GM23248 (cell line): ENCODE data around the gene SNX24. TPM values are rescaled to one million over a fixed set of nuclear protein-coding genes. Genes with fewer than 3 reads are reported as not detected.

ENCODE experiments used
- DNase-seq: peaks from one replicate; pipeline ENCODE4 v3.0.0-alpha.2; 2015
- H2AFZ ChIP-seq: fragments of 200-600 bp; sonication (generic); 2 replicates; pipeline ENCODE4 v1.6.1; 2016; ENCODE audit warnings: antibody characterized with exemption
- H3F3A ChIP-seq: fragments of 200-600 bp; sonication (generic); 2 replicates; pipeline ENCODE4 v1.6.1; 2016; ENCODE audit warnings: mild to moderate bottlenecking, antibody characterized with exemption, mixed run types; ENCODE audit not compliant: insufficient read depth
- H3K27ac ChIP-seq: fragments of 200-600 bp; sonication (generic); 2 replicates; pipeline ENCODE4 v1.5.1; 2016; ENCODE audit warnings: mild to moderate bottlenecking
- H3K27me3 ChIP-seq: fragments of 200-600 bp; sonication (generic); replicated peaks from 2 replicates; pipeline ENCODE4 v1.6.1; 2016; ENCODE audit warnings: mild to moderate bottlenecking; ENCODE audit not compliant: insufficient read depth
- H3K36me3 ChIP-seq: fragments of 200-600 bp; sonication (generic); 2 replicates; pipeline ENCODE4 v1.6.1; 2016; ENCODE audit warnings: low read depth, mild to moderate bottlenecking
- H3K4me1 ChIP-seq: fragments of 200-600 bp; sonication (generic); 2 replicates; pipeline ENCODE4 v1.6.1; 2016; ENCODE audit warnings: mild to moderate bottlenecking; ENCODE audit not compliant: insufficient read depth
- H3K4me2 ChIP-seq: fragments of 200-600 bp; sonication (generic); one replicate; pipeline ENCODE4 v1.6.1; 2016; ENCODE audit warnings: mild to moderate bottlenecking; ENCODE audit not compliant: unreplicated experiment
- H3K4me3 ChIP-seq: fragments of 200-600 bp; sonication (generic); 2 replicates; pipeline ENCODE4 v1.5.1; 2016; ENCODE audit warnings: mild to moderate bottlenecking
- H3K79me2 ChIP-seq: fragments of 200-600 bp; sonication (generic); 2 replicates; pipeline ENCODE4 v1.6.1; 2016; ENCODE audit warnings: mild to moderate bottlenecking; ENCODE audit not compliant: insufficient read depth
- H3K9ac ChIP-seq: fragments of 200-600 bp; sonication (generic); 2 replicates; pipeline ENCODE4 v1.6.1; 2016; ENCODE audit warnings: mild to moderate bottlenecking
- H3K9me2 ChIP-seq: fragments of 200-600 bp; sonication (generic); 2 replicates; pipeline ENCODE4 v1.6.1; 2016; ENCODE audit warnings: mixed run types, mild to moderate bottlenecking, moderate library complexity; ENCODE audit not compliant: insufficient read depth
- H3K9me3 ChIP-seq: fragments of 200-600 bp; sonication (generic); one replicate; pipeline ENCODE4 v1.6.1; 2017; ENCODE audit warnings: low read depth
- H4K20me1 ChIP-seq: fragments of 200-600 bp; sonication (generic); 2 replicates; pipeline ENCODE4 v1.6.0; 2016; ENCODE audit not compliant: insufficient read depth
- EZH2 ChIP-seq: fragments of 200-600 bp; sonication (generic); IDR thresholded peaks from 2 replicates; pipeline ENCODE4 v1.6.1; 2018; ENCODE audit warnings: antibody characterized with exemption, mild to moderate bottlenecking; ENCODE audit not compliant: insufficient read depth, poor library complexity, severe bottlenecking
- EZH2phosphoT487 ChIP-seq: fragments of 200-600 bp; sonication (generic); IDR thresholded peaks from 2 replicates; pipeline ENCODE4 v1.6.1; 2018; ENCODE audit warnings: antibody characterized with exemption, moderate library complexity, mild to moderate bottlenecking, low read depth; ENCODE audit not compliant: insufficient read depth
- WGBS, 2 experiments: methylation state at CpG; one replicate each; pipeline ENCODE4 v1.1.6; 2015 to 2017; ENCODE audit warnings: low lambda C conversion rate in 2 of 2, low coverage in 1 of 2; ENCODE audit errors: missing lambda C conversion rate in 2 of 2; 5-methylcytosine and 5-hydroxymethylcytosine counted together
- in situ Hi-C: fragments of 300-500 bp; cut with MboI; formaldehyde crosslinking; loops from 2 replicates; pipeline ENCODE4 v1.15.0; 2020
- polyA plus RNA-seq: library from polyadenylated mRNA; unstranded; fragments of >200 nt; fragmentation: Nextera tagmentation; extraction: Ambion mirVana; gene quantifications from 2 replicates; pipeline ENCODE4 v1.2.1, GENCODE V29; 2016
- total RNA-seq: library from RNA; depleted of rRNA; stranded (reverse); fragments of >200 nt; shearing (Covaris generic); gene quantifications from 2 replicates; pipeline ENCODE4 v1.2.3, GENCODE V29; 2014

The SNX24 gene
- total and polyA plus RNA-seq, 2 experiments from 2014 or later, result 20.8 to 29.4 TPM

- H3K36me3 ChIP-seq, result 0 out of 2 replicates have a peak, but pooled peaks cover 9% of the 10 kb centered on the region
- peaks cover 6% of the 10 kb centered on the region; the same call in 1 of the 2 replicates for H4K20me1 ChIP-seq
- H3K27ac ChIP-seq, result no peak overlapping the region
- no peak overlapping the region for H3K9ac ChIP-seq
- H3K4me2 ChIP-seq, result no peak overlapping the region
- no peaks in the 10 kb centered on the region for H3K9me3 ChIP-seq
- no peaks in the 10 kb centered on the region for H3K4me1 ChIP-seq
- no peak overlapping the region for H2AFZ ChIP-seq
- no peak for DNase-seq
- H3K9me2 ChIP-seq, result no peaks in the 10 kb centered on the region
- in situ Hi-C loops, result no loop called here
- no peaks in the 10 kb centered on the region for H3K27me3 ChIP-seq
- 49 to 56% methylated on average over 3 of the region's 3 CpGs for WGBS, 2 experiments
- no peaks in the 10 kb centered on the region for H3K79me2 ChIP-seq
- H3F3A ChIP-seq, result no peaks in the 10 kb centered on the region
- no peak for TF ChIP-seq EZH2phosphoT487
- no peak for TF ChIP-seq EZH2
- no peak overlapping the region for H3K4me3 ChIP-seq
Observed at GRCh38 chr5:122947772-122948171, 102.4 kb downstream of the SNX24 start.

- no peak overlapping the region for H3K4me2 ChIP-seq
- no peak overlapping the region for H2AFZ ChIP-seq
- WGBS, 2 experiments, result 95 to 97% methylated on average over 2 of the region's 2 CpGs
- in situ Hi-C loops, result no loop called here
- no peaks in the 10 kb centered on the region for H3K9me2 ChIP-seq
- H3K4me1 ChIP-seq, result no peaks in the 10 kb centered on the region
- peaks cover 6% of the 10 kb centered on the region; the same call in 1 of the 2 replicates for H4K20me1 ChIP-seq
- H3K9me3 ChIP-seq, result no peaks in the 10 kb centered on the region
- no peak overlapping the region for H3K9ac ChIP-seq
- H3K27ac ChIP-seq, result no peak overlapping the region
- H3K4me3 ChIP-seq, result no peak overlapping the region
- no peaks in the 10 kb centered on the region for H3K79me2 ChIP-seq
- no peaks in the 10 kb centered on the region for H3F3A ChIP-seq
- DNase-seq, result no peak
- no peak for TF ChIP-seq EZH2
- no peak for TF ChIP-seq EZH2phosphoT487
- no peaks in the 10 kb centered on the region for H3K27me3 ChIP-seq
- 0 out of 2 replicates have a peak, but pooled peaks cover 9% of the 10 kb centered on the region for H3K36me3 ChIP-seq
Observed at GRCh38 chr5:122948319-122948718, 102.9 kb downstream of the SNX24 start.

GRCh38 chr5:122951658-122952057 is 106.2 kb downstream of the SNX24 start:
- 93 to 94% methylated on average over 8 of the region's 8 CpGs for WGBS, 2 experiments

GRCh38 chr5:122954719-122955118 is 109.3 kb downstream of the SNX24 start:
- no peaks in the 10 kb centered on the region for H3K27me3 ChIP-seq
- no peak for DNase-seq
- no peak overlapping the region for H2AFZ ChIP-seq
- no peaks in the 10 kb centered on the region for H3K79me2 ChIP-seq
- no peaks in the 10 kb centered on the region for H3K9me3 ChIP-seq
- no peaks in the 10 kb centered on the region for H3K4me1 ChIP-seq
- H3K4me3 ChIP-seq, result no peak overlapping the region
- H3K27ac ChIP-seq, result no peak overlapping the region
- H3K9me2 ChIP-seq, result no peaks in the 10 kb centered on the region
- peaks cover 13% of the 10 kb centered on the region; the same call in 1 of the 2 replicates for H3K36me3 ChIP-seq
- in situ Hi-C loops, result no loop called here
- no peak overlapping the region for H3K9ac ChIP-seq
- no peak overlapping the region for H3K4me2 ChIP-seq
- H3F3A ChIP-seq, result no peaks in the 10 kb centered on the region
- TF ChIP-seq EZH2phosphoT487, result no peak
- TF ChIP-seq EZH2, result no peak
- no peaks in the 10 kb centered on the region for H4K20me1 ChIP-seq

More at GRCh38 chr5:122951658-122952057, 106.2 kb downstream of the SNX24 start:
- Histone ChIP-seq H3K27me3 (no peaks in the 10 kb centered on the region), H3K4me3 (no peak overlapping the region), H3K9me2 (no peaks in the 10 kb centered on the region), H3K79me2 (no peaks in the 10 kb centered on the region), H3K9ac (no peak overlapping the region), H2AFZ (no peak overlapping the region), H3K4me2 (no peak overlapping the region), H3K27ac (no peak overlapping the region), H4K20me1 (no peaks in the 10 kb centered on the region), H3K36me3 (0 out of 2 replicates have a peak, but pooled peaks cover 3% of the 10 kb centered on the region), H3F3A (no peaks in the 10 kb centered on the region), H3K4me1 (no peaks in the 10 kb centered on the region), H3K9me3 (no peaks in the 10 kb centered on the region)
- DNase-seq, result no peak
- TF ChIP-seq EZH2phosphoT487 (no peak), EZH2 (no peak)
- in situ Hi-C loops, result no loop called here

- H3K79me2 ChIP-seq, result no peaks in the 10 kb centered on the region
- H3K4me2 ChIP-seq, result no peak overlapping the region
- no peaks in the 10 kb centered on the region for H3K4me1 ChIP-seq
- H3K9ac ChIP-seq, result no peak overlapping the region
- no peaks in the 10 kb centered on the region for H3K9me2 ChIP-seq
- DNase-seq, result no peak
- H3K9me3 ChIP-seq, result no peaks in the 10 kb centered on the region
- no peak for TF ChIP-seq EZH2phosphoT487
- no peak for TF ChIP-seq EZH2
- no peak overlapping the region for H3K27ac ChIP-seq
- no peaks in the 10 kb centered on the region for H3F3A ChIP-seq
- in situ Hi-C loops, result no loop called here
- no peak overlapping the region for H2AFZ ChIP-seq
- H3K36me3 ChIP-seq, result peaks cover 10% of the 10 kb centered on the region; the same call in 1 of the 2 replicates
- H3K27me3 ChIP-seq, result no peaks in the 10 kb centered on the region
- no peaks in the 10 kb centered on the region; the same call in 1 of the 2 replicates for H4K20me1 ChIP-seq
- no peak overlapping the region for H3K4me3 ChIP-seq
Observed at GRCh38 chr5:122957457-122957856, 112.0 kb downstream of the SNX24 start.
